GM10248 (cell line): ENCODE results near the gene STXBP4.

Source experiments
- CTCF ChIA-PET: fragments of 300-600 bp; sonication (Branson Sonifier 250); formaldehyde crosslinking; extraction: SDS; loops from one replicate; lab custom pipeline; 2021; ENCODE audit warnings: antibody characterized with exemption; lab: Yijun Ruan, JAX
- POLR2A ChIA-PET: fragments of 350-650 bp; sonication (Branson Sonifier 250); formaldehyde crosslinking; extraction: SDS; loops from one replicate; lab custom pipeline; 2020; ENCODE audit warnings: antibody characterized with exemption; lab: Yijun Ruan, JAX
- DNase-seq: peaks from one replicate; pipeline ENCODE4 v3.0.0; 2012; ENCODE audit errors: extremely low spot score
- CTCF ChIP-seq: IDR thresholded peaks from 2 replicates; pipeline ENCODE4 v1.5.1; 2012; ENCODE audit warnings: mild to moderate bottlenecking, low read depth; ENCODE audit errors: extremely low read depth, missing control alignments, control extremely low read depth

Gene STXBP4

GRCh38 chr17:55081559-55081958 lies 113.0 kb downstream of the STXBP4 start:
- TF ChIP-seq CTCF = no peak
- ChIA-PET CTCF (interaction anchor here (1.3 kb wide), 1 partner anchor 275 kb away, joined by 4 read pairs; no protein-coding TSS in a partner anchor), POLR2A (no interaction called here)
- no peak for DNase-seq

- ChIA-PET CTCF (interaction anchor here (0.9 kb wide), 1 partner anchor 12 kb away, joined by 4 read pairs; no protein-coding TSS in a partner anchor), POLR2A (no interaction called here)
- no peak for DNase-seq
- no peak for TF ChIP-seq CTCF
These were observed 118.1 kb downstream of the STXBP4 start for GRCh38 chr17:55086635-55087058.

GRCh38 chr17:55089256-55089655 lies 120.7 kb downstream of the STXBP4 start:
- POLR2A ChIA-PET = no interaction called here

GRCh38 chr17:55090079-55090492 lies 121.5 kb downstream of the STXBP4 start:
- ChIA-PET POLR2A (no interaction called here), CTCF (interaction anchor here (1.0 to 2.5 kb wide), 7 partner anchors 10 to 205 kb away, joined by 3 to 9 read pairs (median 4); no protein-coding TSS in a partner anchor)
- no peak for TF ChIP-seq CTCF
- DNase-seq = peak; percentile 36

More at GRCh38 chr17:55089256-55089655, 120.7 kb downstream of the STXBP4 start:
- CTCF ChIA-PET = no interaction called here
- DNase-seq = no peak
- no peak for TF ChIP-seq CTCF

GRCh38 chr17:55093353-55093752 lies 124.8 kb downstream of the STXBP4 start:
- ChIA-PET POLR2A (no interaction called here), CTCF (no interaction called here)
- TF ChIP-seq CTCF = no peak
- DNase-seq = no peak

- POLR2A ChIA-PET = no interaction called here
These were observed 130.2 kb downstream of the STXBP4 start for GRCh38 chr17:55098765-55099164.

More at GRCh38 chr17:55098765-55099164, 130.2 kb downstream of the STXBP4 start:
- DNase-seq = no peak
- CTCF ChIA-PET = interaction anchor here (1.3 kb wide), 1 partner anchor 13 kb away, joined by 4 read pairs; no protein-coding TSS in a partner anchor
- no peak for TF ChIP-seq CTCF
